ENCODE data around the gene SF3B2.
"Not testable (repeated sequence)": the region's sequence is repeated elsewhere in the genome, so short reads cannot be mapped to it uniquely, and the experiment has no call there.

The SF3B2 gene

GRCh38 chr11:66051766-66052663 is at the start of gene SF3B2:
Gene SF3B2 (plus strand): TSS chr11:66052364. CDS start chr11:66052385, 21 bp downstream.
- DNase-seq (ENCODE audit: low spot score), result peak; percentile 99

GRCh38 chr11:66002648-66003225 is 49.4 kb upstream of the SF3B2 start:
- DNase-seq (ENCODE audit: low spot score), result no peak

- DNase-seq (ENCODE audit: low spot score), result no peak
Measured at GRCh38 chr11:66003291-66003690, 48.9 kb upstream of the SF3B2 start.

GRCh38 chr11:66004186-66004585 is 48.0 kb upstream of the SF3B2 start:
- DNase-seq (ENCODE audit: low spot score), result no peak

GRCh38 chr11:66006134-66006890 is 45.9 kb upstream of the SF3B2 start:
- DNase-seq (ENCODE audit: low spot score), result peak; percentile 14

GRCh38 chr11:66006891-66007176 is 45.3 kb upstream of the SF3B2 start:
- peak; percentile 75 for DNase-seq (ENCODE audit: low spot score)

- no peak for DNase-seq (ENCODE audit: low spot score)
Measured at GRCh38 chr11:66007201-66007634, 44.9 kb upstream of the SF3B2 start.

GRCh38 chr11:66008095-66008467 is 44.1 kb upstream of the SF3B2 start:
- no peak for DNase-seq (ENCODE audit: low spot score)

- peak; percentile 78 for DNase-seq (ENCODE audit: low spot score)
Measured at GRCh38 chr11:66008468-66009101, 43.6 kb upstream of the SF3B2 start.

- not testable (repeated sequence) for DNase-seq (ENCODE audit: low spot score)
Measured at GRCh38 chr11:66010036-66010435, 42.1 kb upstream of the SF3B2 start.

GRCh38 chr11:66011239-66011784 is 40.9 kb upstream of the SF3B2 start:
- DNase-seq (ENCODE audit: low spot score), result peak; percentile 99

- DNase-seq (ENCODE audit: low spot score), result peak; percentile 38
Measured at GRCh38 chr11:66011785-66012303, 40.3 kb upstream of the SF3B2 start, which contains the start of gene CST6. Gene CST6 (plus strand): TSS chr11:66012008. CDS start chr11:66012045, 37 bp downstream.

GRCh38 chr11:66012371-66012945 is 39.7 kb upstream of the SF3B2 start:
- DNase-seq (ENCODE audit: low spot score), result peak; percentile 20

GRCh38 chr11:66012946-66013761 is 39.0 kb upstream of the SF3B2 start:
- DNase-seq (ENCODE audit: low spot score), result peak; percentile 84

- no peak for DNase-seq (ENCODE audit: low spot score)
Measured at GRCh38 chr11:66013762-66014100, 38.4 kb upstream of the SF3B2 start.

- peak; percentile 38 for DNase-seq (ENCODE audit: low spot score)
Measured at GRCh38 chr11:66014804-66015453, 37.2 kb upstream of the SF3B2 start.

GRCh38 chr11:66015454-66015881 is 36.7 kb upstream of the SF3B2 start:
- DNase-seq (ENCODE audit: low spot score), result peak; percentile 93

- no peak for DNase-seq (ENCODE audit: low spot score)
Measured at GRCh38 chr11:66015936-66016792, 36.0 kb upstream of the SF3B2 start.

GRCh38 chr11:66016793-66017177 is 35.4 kb upstream of the SF3B2 start:
- no peak for DNase-seq (ENCODE audit: low spot score)
